ENCODE measurements around the gene SLIT3.

SLIT3 gene

DNA sequence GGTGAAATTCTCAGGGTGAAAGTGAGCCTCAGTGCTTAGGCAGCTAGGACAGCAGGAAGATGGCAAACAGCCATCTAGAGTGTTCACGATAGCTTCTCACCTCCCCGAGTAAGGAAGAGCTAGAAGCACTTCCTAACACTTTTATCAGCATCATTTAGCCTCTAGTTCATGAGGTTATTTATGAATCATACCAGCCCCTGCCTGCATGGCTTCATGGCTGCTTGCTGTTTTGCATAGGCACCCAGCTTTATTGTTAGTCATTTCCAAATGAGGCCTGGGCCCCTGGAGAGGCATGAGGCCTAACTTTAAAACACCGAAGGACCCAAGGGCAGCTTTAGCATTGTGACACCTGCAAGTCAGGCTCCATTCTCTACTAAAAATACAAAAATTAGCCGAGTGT is 586.9 kb downstream of the SLIT3 start:
- DNase-seq = no peak

DNA sequence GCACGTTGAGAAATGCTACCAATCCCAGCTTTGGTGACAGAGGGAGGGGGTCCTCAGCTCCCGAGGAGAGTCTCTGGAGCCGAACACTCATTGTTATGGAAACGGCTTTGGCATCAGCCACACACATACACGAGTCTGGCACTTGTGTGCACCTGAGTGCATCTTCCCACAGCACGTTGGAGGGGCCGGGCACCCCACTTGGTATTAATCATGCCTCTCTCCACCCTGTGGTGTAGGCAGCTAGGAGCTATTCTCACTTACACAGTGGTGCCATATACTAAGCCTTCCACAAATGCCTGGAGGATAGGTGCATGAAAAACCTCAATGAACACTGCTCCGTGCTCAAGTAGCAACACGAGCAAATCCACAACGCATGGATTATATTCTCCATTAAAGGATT is 587.9 kb downstream of the SLIT3 start:
- no peak for DNase-seq

GRCh38 chr5:168712280-168712924 is 588.5 kb downstream of the SLIT3 start:
- no peak for DNase-seq

DNA sequence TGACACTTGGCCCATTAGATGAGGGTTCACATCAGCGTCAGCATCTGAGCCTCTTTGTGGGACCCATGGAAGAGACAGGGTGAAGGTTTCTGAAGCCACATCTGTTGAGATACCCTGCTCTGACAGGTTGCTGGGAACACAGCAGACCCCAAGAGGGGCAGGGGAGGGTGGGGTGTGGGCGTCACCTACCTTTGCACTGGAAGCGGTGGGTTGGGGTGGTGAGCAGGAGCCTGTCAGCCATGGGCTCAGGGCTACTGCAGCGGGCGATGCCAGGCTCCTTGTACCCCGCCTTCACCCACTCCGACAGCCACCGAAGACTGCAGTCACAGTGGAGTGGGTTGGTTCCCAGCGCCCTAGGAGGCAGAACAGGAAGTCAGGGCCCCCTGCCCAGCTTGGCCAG is 590.2 kb downstream of the SLIT3 start:
- no peak for DNase-seq

DNA sequence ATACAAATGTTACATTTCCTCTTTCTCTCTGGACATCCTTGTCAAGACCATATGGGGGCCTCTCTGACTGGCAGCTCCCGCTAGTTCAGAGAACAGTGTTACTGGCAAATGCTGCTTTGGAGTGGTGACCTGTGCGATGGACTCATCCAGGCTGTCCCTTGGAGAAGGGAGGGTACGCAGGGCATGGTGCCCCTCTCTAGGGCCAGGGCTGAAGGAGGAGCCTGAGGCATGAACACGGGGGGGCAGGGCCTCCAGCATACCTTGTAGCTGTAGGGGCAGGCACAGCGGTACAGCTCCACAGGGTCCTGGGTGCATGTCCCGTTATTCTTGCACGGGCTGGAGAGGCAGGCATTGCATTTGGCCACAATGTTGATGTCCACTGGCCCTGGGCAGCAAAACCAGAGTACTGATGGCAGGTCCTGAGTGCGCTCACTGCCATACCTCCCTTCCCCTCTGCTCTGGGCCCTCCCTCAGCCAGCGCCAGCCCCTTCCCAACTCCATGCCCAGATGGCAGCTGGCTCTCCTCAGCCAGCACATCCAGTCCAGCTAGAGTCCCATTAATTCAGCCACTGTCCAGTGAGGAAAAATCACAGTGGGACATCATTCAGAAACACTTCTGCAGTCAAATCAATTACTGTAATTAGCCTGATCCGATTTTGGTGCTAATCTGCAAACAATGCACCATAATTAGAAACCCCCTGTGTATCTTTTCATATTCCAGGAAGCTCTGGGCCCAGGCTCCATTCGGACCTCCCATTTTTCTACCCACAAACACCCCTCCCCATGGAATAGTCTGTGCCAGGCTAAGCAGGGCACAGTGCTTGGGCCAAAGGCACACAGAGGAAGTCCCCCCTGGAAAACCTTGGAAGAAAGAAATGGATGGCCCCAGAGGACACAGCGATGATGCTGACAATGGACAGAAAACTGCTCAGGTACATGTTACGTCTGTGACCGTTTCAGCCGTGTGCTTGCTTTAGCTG is 592.9 kb downstream of the SLIT3 start:
- DNase-seq = no peak

DNA sequence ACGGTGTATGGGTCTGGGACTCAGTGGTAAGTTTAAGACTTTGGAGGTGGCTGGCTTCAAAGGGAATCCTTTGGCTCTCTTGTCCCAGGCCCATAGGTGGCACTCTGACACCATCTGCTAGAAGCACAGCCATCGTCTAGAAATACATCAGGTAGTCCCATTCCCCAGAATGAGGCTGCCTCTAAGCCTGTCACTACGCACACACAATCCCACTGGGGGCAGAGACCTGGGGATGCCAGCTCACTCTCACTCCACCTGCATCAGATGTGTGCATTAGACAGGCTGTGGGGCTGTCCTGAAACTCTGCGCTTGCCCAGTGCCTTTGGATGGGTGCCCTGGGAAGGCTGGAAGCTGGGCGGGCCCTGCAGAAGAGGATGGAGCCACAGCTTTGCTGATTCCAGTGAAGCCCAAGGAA is 594.3 kb downstream of the SLIT3 start:
- peak; percentile 4 for DNase-seq

DNA sequence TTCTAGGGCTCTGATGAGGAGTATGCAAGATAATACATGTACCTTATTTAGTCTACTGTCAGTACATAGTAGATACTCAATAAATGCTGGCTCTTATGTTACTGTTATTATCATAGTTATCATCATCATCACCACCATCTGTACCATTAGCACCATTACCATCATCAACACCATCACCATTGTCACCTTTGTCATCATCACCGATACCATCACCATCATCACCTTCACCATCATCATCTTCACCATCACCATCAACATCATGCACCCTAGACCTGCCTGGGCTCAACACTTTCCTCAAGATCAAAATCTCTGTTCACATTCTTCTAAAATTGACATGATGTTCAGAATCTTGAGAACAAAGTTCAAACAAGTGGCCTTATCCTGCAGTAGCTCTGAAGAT is 595.6 kb downstream of the SLIT3 start:
- DNase-seq = no peak

GRCh38 chr5:168702511-168702910 is 598.4 kb downstream of the SLIT3 start:
- DNase-seq = no peak

- no peak for DNase-seq
Measured at GRCh38 chr5:168701641-168702040, 599.3 kb downstream of the SLIT3 start.

- no peak for DNase-seq
Measured at GRCh38 chr5:168699002-168699401, 601.9 kb downstream of the SLIT3 start.

DNA sequence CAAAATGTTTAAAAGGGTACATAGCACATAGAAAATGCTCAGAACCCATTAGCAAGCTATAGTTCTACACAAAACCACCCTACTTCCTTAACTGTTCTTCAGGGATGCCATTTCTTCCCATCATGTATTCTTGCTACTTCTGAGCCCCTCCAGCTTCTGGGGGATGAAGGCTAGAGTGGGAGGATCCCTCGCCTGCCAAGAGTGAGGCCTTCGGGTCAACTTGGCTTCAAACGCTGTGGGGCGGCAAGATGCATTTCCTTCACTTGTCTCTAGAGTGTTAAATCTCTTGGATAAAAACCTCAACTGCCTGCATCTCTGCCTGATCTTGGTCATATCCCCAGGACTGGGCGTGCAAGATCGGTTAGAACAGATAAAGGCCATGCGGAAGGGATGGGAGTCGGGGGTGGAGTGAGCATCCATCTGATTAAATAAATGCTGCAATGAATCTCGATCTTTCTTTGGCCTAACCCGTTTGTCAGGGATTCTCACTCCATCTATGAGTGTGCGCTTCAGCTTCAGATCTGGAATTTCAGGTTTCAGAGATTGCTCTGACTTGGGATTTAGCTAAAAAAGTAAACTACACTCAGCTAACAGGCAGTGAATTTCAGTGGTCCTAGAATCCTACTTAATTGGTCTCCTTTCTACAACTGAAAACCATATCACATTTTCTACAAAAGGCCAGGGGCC is 603.8 kb downstream of the SLIT3 start:
- no peak for DNase-seq

GRCh38 chr5:168696611-168697010 is 604.3 kb downstream of the SLIT3 start:
- DNase-seq = no peak

- no peak for DNase-seq
Measured at GRCh38 chr5:168695301-168695835, 605.6 kb downstream of the SLIT3 start.

- DNase-seq = no peak
Measured at GRCh38 chr5:168694289-168694688, 606.6 kb downstream of the SLIT3 start.

GRCh38 chr5:168693883-168694282 is 607.1 kb downstream of the SLIT3 start:
- DNase-seq = no peak

- DNase-seq = no peak
Measured at GRCh38 chr5:168693297-168693696, 607.6 kb downstream of the SLIT3 start.

DNA sequence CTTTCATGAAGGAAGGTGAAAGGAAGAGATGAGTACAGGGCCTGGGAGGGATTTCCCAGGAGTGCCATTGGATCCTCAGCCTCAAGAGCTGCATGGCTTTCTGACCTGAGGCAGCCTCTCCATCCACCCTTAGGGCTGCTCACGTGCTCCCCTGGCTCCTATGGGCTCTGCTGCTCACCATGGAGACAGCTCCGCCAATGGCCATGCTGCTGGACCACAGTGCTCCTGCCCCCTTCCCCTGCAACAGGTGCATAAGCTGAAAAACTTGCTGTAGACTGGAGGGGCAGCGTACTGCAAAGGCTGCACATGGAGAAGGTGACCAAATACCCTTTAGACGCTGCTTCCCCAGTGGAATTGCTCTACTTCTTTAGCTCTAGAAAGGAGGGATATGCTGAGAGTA is 609.0 kb downstream of the SLIT3 start:
- no peak for DNase-seq

DNA sequence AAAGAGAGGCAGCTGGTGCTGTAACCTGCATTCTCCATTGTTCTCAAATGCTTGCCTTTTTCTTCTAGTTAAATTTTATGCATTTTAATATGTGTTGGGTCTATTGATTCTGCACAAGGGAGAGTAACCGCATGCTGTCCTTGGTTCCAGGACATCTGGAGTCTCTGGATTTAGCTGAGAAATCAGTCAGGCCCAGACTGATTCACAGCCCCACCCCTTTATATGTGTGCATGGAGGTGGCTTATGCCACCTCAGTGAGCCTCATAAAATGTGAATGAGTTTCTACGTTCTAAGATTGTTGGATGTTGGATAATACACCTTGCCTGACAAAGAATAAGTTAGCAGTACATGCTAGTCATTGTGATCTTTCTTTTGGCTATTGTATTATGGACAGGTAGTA is 611.7 kb downstream of the SLIT3 start:
- no peak for DNase-seq

DNA sequence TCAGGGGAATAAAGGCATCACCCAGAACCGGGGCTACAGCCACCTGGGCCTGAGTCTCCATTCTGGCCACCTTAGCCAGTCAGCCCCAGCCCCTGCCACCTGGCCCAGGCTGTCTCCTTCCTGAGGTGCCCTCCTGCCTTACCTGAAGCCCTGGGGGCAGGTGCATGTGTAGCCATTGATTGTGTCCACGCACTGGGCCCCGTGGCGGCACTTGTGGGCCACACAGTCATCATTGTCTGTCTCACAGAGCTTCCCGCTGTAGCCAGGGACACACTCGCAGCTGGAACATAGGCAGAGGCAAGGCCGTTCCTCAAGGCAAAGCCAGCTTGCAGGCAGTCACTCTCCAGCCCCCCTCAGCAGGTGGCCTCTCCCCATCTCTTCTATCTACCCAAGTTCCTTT is 614.1 kb downstream of the SLIT3 start:
- DNase-seq = no peak

- no peak for DNase-seq
Measured at GRCh38 chr5:168685566-168685965, 615.4 kb downstream of the SLIT3 start.

DNA sequence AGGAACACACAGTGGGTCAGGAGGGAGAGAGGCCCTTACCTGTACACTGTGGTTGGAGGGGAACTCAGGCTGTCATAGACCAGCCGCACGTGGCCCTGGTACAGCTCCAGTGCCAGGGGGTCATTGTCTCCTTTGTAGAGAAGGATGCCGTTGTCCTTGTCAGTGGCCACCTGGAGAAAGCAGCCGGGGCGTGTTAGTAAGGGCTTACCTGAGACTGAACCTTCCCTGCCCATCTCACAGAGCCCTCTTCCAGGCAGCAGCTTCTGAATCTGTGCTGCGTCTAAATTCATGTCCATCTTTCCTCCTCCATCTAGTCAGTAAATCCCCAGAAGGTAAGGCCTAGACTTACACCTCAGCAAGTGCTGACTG is 617.0 kb downstream of the SLIT3 start:
- DNase-seq = no peak

DNA sequence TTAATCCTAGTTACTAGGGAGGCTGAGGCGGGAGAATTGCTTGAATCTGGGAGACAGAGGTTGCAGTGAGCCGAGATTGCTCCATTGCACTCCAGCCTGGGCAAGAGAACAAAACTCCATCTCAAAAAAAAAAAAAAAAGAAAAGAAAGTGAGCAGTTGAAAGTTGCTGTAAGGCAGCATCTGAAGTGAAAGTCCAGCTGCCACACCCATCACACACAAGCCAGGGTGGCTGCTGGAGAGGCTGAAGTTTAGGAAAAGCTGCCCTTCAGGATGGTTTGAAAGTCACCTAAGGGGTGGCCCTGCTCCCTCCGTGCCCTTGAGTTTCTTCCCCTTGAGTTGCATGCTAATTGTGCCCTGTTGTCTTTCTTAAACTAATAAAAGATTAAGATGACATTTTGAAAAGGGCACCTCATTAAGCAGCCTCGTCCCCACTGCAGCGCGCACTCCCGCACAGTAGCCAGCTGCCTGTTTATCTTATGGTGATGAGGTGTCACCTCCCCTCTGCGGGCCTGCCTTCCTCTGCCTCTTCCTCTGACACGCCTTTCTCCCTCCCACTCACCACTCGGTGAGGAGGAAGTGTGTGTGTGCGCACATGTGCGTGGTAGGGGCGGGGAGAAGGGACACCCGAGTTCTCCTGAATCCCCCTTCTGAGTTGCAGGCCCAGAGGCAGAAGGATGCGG is 617.6 kb downstream of the SLIT3 start:
- no peak for DNase-seq

Measured in NCI-H748 treated with DMSO at 0.1 percent for 48 hours (cell line).